ENCODE results near the gene ADARB2. TPM values are rescaled to one million over a fixed set of nuclear protein-coding genes. Genes with fewer than 3 reads are reported as not detected.

The ADARB2 gene
- total and polyA plus RNA-seq, 3 donors from 2014 or later, result 8.5 to 13.0 (median 10.4) TPM

DNA sequence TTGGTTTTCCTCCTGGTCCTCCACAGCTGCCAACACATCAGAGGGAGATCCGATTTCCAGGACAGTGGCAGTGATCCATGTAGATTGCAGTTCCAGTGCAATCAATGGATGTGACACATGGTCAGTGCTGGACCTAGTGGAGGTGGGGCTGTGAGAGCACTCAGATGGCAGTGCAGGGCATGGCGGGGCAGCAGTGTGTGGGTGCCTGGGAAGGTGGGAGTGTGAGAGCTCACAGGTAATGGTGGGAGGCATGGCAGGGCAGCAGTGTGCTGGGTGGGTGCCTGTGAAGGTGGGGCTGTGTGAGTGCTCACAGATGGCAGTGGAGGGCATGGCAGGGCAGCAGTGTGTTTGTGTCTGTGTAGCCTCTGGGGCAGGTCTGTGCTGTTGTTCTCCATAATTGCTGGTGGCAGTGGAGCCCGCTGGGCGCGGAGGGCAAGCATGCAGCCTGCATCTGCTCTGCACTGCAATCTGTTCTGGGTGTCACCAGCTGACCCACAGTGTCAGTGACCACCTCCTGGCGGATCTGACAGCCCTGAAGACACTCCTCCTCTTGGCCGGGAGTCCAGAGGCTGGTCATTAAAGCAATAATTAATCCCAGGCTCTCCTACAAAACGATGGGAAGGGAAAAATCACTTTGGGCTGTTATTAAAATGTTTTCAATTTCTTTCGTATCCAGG lies 8.6 kb upstream of the ADARB2 start:
- no peak overlapping the region for H3K27ac ChIP-seq
- H3K4me3 ChIP-seq, result no peak overlapping the region
- DNase-seq, result no peak
- no peaks in the 10 kb centered on the region for H3K27me3 ChIP-seq
- TF ChIP-seq POLR2A (IDR thresholded peaks at IDR 0.05), result no peak
- TF ChIP-seq, protein P1, sequence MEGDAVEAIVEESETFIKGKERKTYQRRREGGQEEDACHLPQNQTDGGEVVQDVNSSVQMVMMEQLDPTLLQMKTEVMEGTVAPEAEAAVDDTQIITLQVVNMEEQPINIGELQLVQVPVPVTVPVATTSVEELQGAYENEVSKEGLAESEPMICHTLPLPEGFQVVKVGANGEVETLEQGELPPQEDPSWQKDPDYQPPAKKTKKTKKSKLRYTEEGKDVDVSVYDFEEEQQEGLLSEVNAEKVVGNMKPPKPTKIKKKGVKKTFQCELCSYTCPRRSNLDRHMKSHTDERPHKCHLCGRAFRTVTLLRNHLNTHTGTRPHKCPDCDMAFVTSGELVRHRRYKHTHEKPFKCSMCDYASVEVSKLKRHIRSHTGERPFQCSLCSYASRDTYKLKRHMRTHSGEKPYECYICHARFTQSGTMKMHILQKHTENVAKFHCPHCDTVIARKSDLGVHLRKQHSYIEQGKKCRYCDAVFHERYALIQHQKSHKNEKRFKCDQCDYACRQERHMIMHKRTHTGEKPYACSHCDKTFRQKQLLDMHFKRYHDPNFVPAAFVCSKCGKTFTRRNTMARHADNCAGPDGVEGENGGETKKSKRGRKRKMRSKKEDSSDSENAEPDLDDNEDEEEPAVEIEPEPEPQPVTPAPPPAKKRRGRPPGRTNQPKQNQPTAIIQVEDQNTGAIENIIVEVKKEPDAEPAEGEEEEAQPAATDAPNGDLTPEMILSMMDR (IDR thresholded peaks at IDR 0.05), result no peak
- 60 to 68% methylated on average over 9 of the region's 9 CpGs for WGBS, 2 donors
- no peaks in the 10 kb centered on the region for H3K36me3 ChIP-seq (ENCODE audit: low read depth, missing control alignments)
- intact Hi-C loops (cut with DNase I; ENCODE audit: low total_unique reads), result no loop called here
- no peaks in the 10 kb centered on the region for H3K4me1 ChIP-seq
- H3K9me3 ChIP-seq, result no peaks in the 10 kb centered on the region

DNA sequence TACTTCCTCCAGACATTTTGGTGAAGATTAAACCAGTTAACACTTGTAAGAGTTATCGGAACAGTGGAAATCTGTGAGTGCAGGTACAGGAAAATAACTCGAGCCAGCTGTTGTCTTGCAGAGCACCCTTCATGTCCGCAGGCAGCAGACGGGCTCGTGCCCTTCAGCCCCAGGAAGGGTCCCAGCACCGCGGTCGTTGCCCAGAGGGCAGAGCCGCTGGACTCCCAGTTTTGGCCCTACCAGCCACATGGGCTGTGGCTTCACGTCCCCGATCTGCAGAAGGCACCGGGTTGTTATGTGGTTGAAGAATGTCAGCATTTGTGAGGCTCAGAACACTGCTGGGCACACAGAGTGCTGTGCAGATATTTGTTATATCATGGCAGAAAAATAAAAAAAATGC lies 7.2 kb upstream of the ADARB2 start:
- no peak for DNase-seq
- Histone ChIP-seq H3K27me3 (no peaks in the 10 kb centered on the region), H3K4me3 (no peak overlapping the region), H3K27ac (no peak overlapping the region), H3K4me1 (no peaks in the 10 kb centered on the region), H3K9me3 (no peaks in the 10 kb centered on the region), H3K36me3 (ENCODE audit: low read depth, missing control alignments) (no peaks in the 10 kb centered on the region)
- intact Hi-C loops (cut with DNase I; ENCODE audit: low total_unique reads), result no loop called here
- TF ChIP-seq POLR2A (IDR thresholded peaks at IDR 0.05), result no peak
- TF ChIP-seq, protein P1 (IDR thresholded peaks at IDR 0.05), result no peak
- WGBS, 2 donors, result 86 to 90% methylated on average over 12 of the region's 12 CpGs

DNA sequence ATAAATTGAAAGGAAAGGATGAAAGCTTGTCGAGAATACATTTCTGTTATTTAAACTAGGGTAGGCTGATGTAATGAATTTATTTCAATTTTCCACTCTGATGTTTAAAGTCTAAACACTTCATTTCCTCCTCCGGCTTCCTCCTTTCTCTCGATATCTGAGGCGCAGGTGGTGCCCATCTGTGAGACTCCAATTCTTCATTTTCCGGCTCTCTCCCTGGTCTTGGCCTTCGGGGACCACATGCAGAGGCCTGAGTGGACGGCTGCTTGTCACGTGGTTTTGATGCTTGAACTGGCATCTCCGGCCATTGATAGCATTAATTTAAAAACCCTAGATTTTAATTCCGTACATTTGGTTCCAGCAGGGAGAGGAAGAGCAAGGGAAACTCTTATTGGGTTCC lies 5.8 kb upstream of the ADARB2 start:
- H3K4me3 ChIP-seq, result no peak overlapping the region
- H3K4me1 ChIP-seq, result no peaks in the 10 kb centered on the region
- no peaks in the 10 kb centered on the region for H3K9me3 ChIP-seq
- no peak for DNase-seq
- H3K36me3 ChIP-seq (ENCODE audit: low read depth, missing control alignments), result no peaks in the 10 kb centered on the region
- intact Hi-C loops (cut with DNase I; ENCODE audit: low total_unique reads), result no loop called here
- TF ChIP-seq, protein P1 (IDR thresholded peaks at IDR 0.05), result no peak
- TF ChIP-seq POLR2A (IDR thresholded peaks at IDR 0.05), result no peak
- WGBS, 2 donors, result 74% methylated on average over 10 of the region's 10 CpGs
- H3K27me3 ChIP-seq, result no peaks in the 10 kb centered on the region
- no peak overlapping the region for H3K27ac ChIP-seq

DNA sequence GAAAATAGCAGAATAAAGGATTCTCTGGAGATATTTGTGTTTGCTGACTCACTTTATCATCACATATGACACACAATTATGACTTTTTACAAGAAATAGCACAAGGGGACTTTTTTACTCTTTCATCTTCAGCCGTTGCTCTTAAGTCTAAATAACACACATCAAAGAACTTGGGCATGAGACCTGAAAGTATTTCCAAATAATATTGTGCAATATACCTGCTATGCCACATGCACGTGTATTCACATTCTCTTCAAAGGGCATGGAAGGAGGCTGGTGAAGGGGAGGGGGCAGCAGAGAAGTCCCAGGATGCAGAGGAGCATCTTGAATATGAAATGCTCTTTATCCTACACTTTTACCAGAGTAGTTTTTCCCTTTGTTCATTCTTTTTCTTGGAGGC lies 4.1 kb upstream of the ADARB2 start:
- Histone ChIP-seq H3K36me3 (ENCODE audit: low read depth, missing control alignments) (no peaks in the 10 kb centered on the region), H3K27me3 (no peaks in the 10 kb centered on the region), H3K9me3 (no peaks in the 10 kb centered on the region), H3K4me3 (no peak overlapping the region), H3K27ac (no peak overlapping the region), H3K4me1 (peaks cover 5% of the 10 kb centered on the region)
- intact Hi-C loops (cut with DNase I; ENCODE audit: low total_unique reads), result no loop called here
- DNase-seq, result no peak
- TF ChIP-seq POLR2A (IDR thresholded peaks at IDR 0.05), result no peak
- TF ChIP-seq, protein P1 (IDR thresholded peaks at IDR 0.05), result no peak
- 77 to 79% methylated on average over 2 of the region's 2 CpGs for WGBS, 2 donors

DNA sequence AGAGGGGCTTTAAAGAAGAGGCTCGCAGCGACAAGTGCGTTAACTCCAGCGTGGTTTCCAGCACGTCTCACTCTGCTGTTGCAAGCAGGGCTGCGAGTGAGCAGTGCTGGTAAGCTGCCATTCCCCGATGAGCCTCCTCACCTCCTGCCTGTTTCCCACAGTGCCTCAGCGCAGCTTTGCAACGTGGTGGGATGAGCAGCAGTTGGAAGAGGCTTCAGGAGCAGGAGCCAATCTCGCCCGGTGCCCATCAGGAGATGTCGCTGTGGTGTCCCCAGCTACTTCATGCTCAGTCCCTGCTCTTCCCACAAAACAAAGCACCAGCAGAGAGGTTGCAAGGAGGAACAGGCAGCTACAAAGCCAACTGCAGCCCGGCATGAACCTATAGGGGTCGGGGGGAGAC lies 2.4 kb upstream of the ADARB2 start:
- intact Hi-C loops (cut with DNase I; ENCODE audit: low total_unique reads), result no loop called here
- TF ChIP-seq POLR2A (IDR thresholded peaks at IDR 0.05), result no peak
- TF ChIP-seq, protein P1 (IDR thresholded peaks at IDR 0.05), result no peak
- Histone ChIP-seq H3K27me3 (no peaks in the 10 kb centered on the region), H3K27ac (no peak overlapping the region), H3K4me3 (no peak overlapping the region), H3K4me1 (peaks cover 5% of the 10 kb centered on the region), H3K9me3 (no peaks in the 10 kb centered on the region), H3K36me3 (ENCODE audit: low read depth, missing control alignments) (no peaks in the 10 kb centered on the region)
- WGBS, 2 donors, result 44 to 54% methylated on average over 13 to 14 of the region's 14 CpGs
- no peak for DNase-seq

Data from testis (tissue), 3 donors.